Heart left ventricle (tissue), 16 donors: Measurements from ENCODE around the gene KCNAB1. TPM values are rescaled to one million over a fixed set of nuclear protein-coding genes. Genes with fewer than 3 reads are reported as not detected.

ENCODE experiments used
- ATAC-seq, 4 donors: fragments of 200-7000 bp; cut with Tn5 transposase; one replicate each; pipeline ENCODE4 v1.9.1; 2020 to 2022; ENCODE audit warnings: moderate library complexity in 4 of 4, mild to moderate bottlenecking in 3 of 4, moderate number of reproducible peaks in 1 of 4
- DNase-seq, 5 donors: peaks; one replicate each; pipeline ENCODE4 v3.0.0-alpha.2; 2020
- H3K27ac ChIP-seq, 12 donors: fragments of 200-600 bp; sonication (generic) in 4 of 12; one replicate each; pipeline versions ENCODE4 v1.5.0 to v1.8.0; 2016 to 2022; ENCODE audit warnings: mild to moderate bottlenecking in 2 of 12
- H3K27me3 ChIP-seq, 9 donors: fragments of 200-600 bp; sonication (generic) in 2 of 9; one replicate each; pipeline versions ENCODE4 v1.5.1 to v1.8.0; 2016 to 2022; ENCODE audit warnings: mild to moderate bottlenecking in 3 of 9
- H3K36me3 ChIP-seq, 9 donors: fragments of 200-600 bp; sonication (generic) in 2 of 9; one replicate each; pipeline versions ENCODE4 v1.5.0 to v1.8.0; 2018 to 2022; ENCODE audit warnings: mild to moderate bottlenecking in 2 of 9
- H3K4me1 ChIP-seq, 12 donors: fragments of 200-600 bp; sonication (generic) in 4 of 12; one replicate each; pipeline versions ENCODE4 v1.5.0 to v1.8.0; 2016 to 2022; ENCODE audit warnings: mild to moderate bottlenecking in 3 of 12
- H3K4me3 ChIP-seq, 12 donors: fragments of 200-600 bp; sonication (generic) in 4 of 12; one replicate each; pipeline versions ENCODE4 v1.5.0 to v1.8.0; 2017 to 2022; ENCODE audit warnings: mild to moderate bottlenecking in 9 of 12, moderate library complexity in 4 of 12
- H3K9me3 ChIP-seq, 12 donors: fragments of 200-600 bp; sonication (generic) in 4 of 12; one replicate each; pipeline versions ENCODE4 v1.5.0 to v1.8.0; 2016 to 2022; ENCODE audit warnings: mild to moderate bottlenecking in 1 of 12
- CTCF ChIP-seq, 12 donors: fragments of 200-600 bp; sonication (generic) in 4 of 12; IDR thresholded peaks; one replicate each; pipeline versions ENCODE4 v1.5.0 to v1.8.0; 2018 to 2022; ENCODE audit warnings: antibody characterized with exemption in 12 of 12, mild to moderate bottlenecking in 5 of 12
- POLR2A ChIP-seq, 2 donors: fragments of 450-650 bp; IDR thresholded peaks; one replicate each; pipeline ENCODE4 v1.6.1; 2017; ENCODE audit warnings: antibody characterized with exemption in 2 of 2, mild to moderate bottlenecking in 2 of 2, moderate library complexity in 2 of 2
- WGBS, 4 donors: extraction: QIAGEN DNeasy Blood & Tissue Kit in 2 of 4; methylation state at CpG; one replicate each; pipeline versions ENCODE4 v1.1.5 to v1.1.7; 2013 to 2018; 5-methylcytosine and 5-hydroxymethylcytosine counted together
- intact Hi-C, 10 donors: fragments of 100-400 bp; cut with DNase I; formaldehyde crosslinking; loops; one replicate each; pipeline versions ENCODE4 v1.11.1 to v1.14.2; 2022
- polyA plus RNA-seq, 2 donors: library from polyadenylated mRNA; stranded (reverse); fragments of 200-250 nt; gene quantifications; one replicate each; pipeline ENCODE4 v1.2.3, GENCODE V29; 2013
- total RNA-seq, 9 donors: library from RNA; depleted of rRNA in 2 of 9; stranded (reverse); fragments of >200 nt in 2 of 9; fragmentation: NEBNext Ultra II Directional in 3 of 9; extraction: Animal tissue kit (Norgen Biotek cat#: 25700) in 3 of 9; gene quantifications; one replicate each; pipeline versions ENCODE4 v1.1.0 to v1.2.4, GENCODE V29; 2016 to 2023
- donor health status: ischemic (EF 13 %, LVEDD 7.1; RV severe dilation, severe dysfunction).
- donor health status: healthy with polysubstance abuse.
- donor health status: DM: no; HTN: yes; CAD: no.
- donor health status: DM: no; HTN: no; CAD: no.
- donor health status: ischemic (EF 25% LVEDD 6.9; RV normal size, moderate dysfunction).
- donor health status: ischemic (EF 25% LVEDD 5.7; RV mildly dilated, moderate dysfunction).
- donor health status: healthy.
- donor health status: DM: yes; HTN: yes; CAD: no.
- donor health status: ischemic (EF 35%, LVEDD 5.7; RV mildly dilated, moderate dysfunction).
- donor health status: nonischemic (EF 11% LVEDD 7.7; RV severe dilation, severe dysfunction).
- donor health status: DM: yes; HTN: yes; CAD: no.
- donor health status: PGD.
- donor health status: ischemic (EF 29% LVEDD 5.4; RV normal size, mild dysfunction).
- donor health status: nonischemic (EF 23%, LVEDD 6.1; RV moderate dilation, normal function).

Gene KCNAB1
- total and polyA plus RNA-seq, 11 donors = 1.1 to 3.5 (median 2.3) TPM

GRCh38 chr3:156373654-156374053 is 253.3 kb downstream of the KCNAB1 start:
- ATAC-seq = no peak
- Histone ChIP-seq H3K4me1 (peaks cover 0 to 7% (median 0%) of the 10 kb centered on the region in 12 donors), H3K27ac (no peak overlapping the region), H3K9me3 (no peaks in the 10 kb centered on the region), H3K36me3 (no peaks in the 10 kb centered on the region), H3K4me3 (no peak overlapping the region), H3K27me3 (no peaks in the 10 kb centered on the region)
- TF ChIP-seq CTCF (IDR thresholded peaks at IDR 0.05) = no peak
- no peak for TF ChIP-seq POLR2A (IDR thresholded peaks at IDR 0.05)
- DNase-seq = no peak
- intact Hi-C loops = no loop called here
- 84 to 90% (median 89%) methylated on average over 2 of the region's 2 CpGs for WGBS, 4 donors

GRCh38 chr3:156376199-156376598 is 255.8 kb downstream of the KCNAB1 start:
- DNase-seq (no peak), ATAC-seq (no peak)
- intact Hi-C loops = no loop called here
- H3K27me3 ChIP-seq = no peaks in the 10 kb centered on the region
- H3K27ac ChIP-seq = no peak overlapping the region
- TF ChIP-seq POLR2A (IDR thresholded peaks at IDR 0.05) (no peak), CTCF (IDR thresholded peaks at IDR 0.05) (no peak)
- no peak overlapping the region for H3K4me3 ChIP-seq
- H3K4me1 ChIP-seq = peaks cover 0 to 4% (median 0%) of the 10 kb centered on the region in 12 donors
- no peaks in the 10 kb centered on the region for H3K36me3 ChIP-seq
- H3K9me3 ChIP-seq = no peaks in the 10 kb centered on the region

GRCh38 chr3:156377266-156377665 is 256.9 kb downstream of the KCNAB1 start:
- peak in 1 of 4 donors; percentile 73 for ATAC-seq
- intact Hi-C loops = no loop called here
- DNase-seq = no peak
- no peaks in the 10 kb centered on the region for H3K9me3 ChIP-seq
- H3K27ac ChIP-seq = no peak overlapping the region
- WGBS, 4 donors = 38 to 53% (median 51%) methylated on average over 7 of the region's 7 CpGs
- TF ChIP-seq CTCF (IDR thresholded peaks at IDR 0.05) (no peak), POLR2A (IDR thresholded peaks at IDR 0.05) (no peak)
- H3K4me3 ChIP-seq = no peak overlapping the region
- H3K4me1 ChIP-seq = peaks cover 0 to 6% (median 0%) of the 10 kb centered on the region in 12 donors
- no peaks in the 10 kb centered on the region for H3K27me3 ChIP-seq
- no peaks in the 10 kb centered on the region for H3K36me3 ChIP-seq

- no peaks in the 10 kb centered on the region for H3K36me3 ChIP-seq
- no peaks in the 10 kb centered on the region for H3K27me3 ChIP-seq
- WGBS, 4 donors = 78 to 88% (median 82%) methylated on average over 7 of the region's 7 CpGs
- H3K4me3 ChIP-seq = no peak overlapping the region
- H3K4me1 ChIP-seq = peaks cover 0 to 6% (median 0%) of the 10 kb centered on the region in 12 donors
- intact Hi-C loops = no loop called here
- peak in 1 of 4 donors; percentile 34 for ATAC-seq
- no peak for TF ChIP-seq POLR2A (IDR thresholded peaks at IDR 0.05)
- no peak for TF ChIP-seq CTCF (IDR thresholded peaks at IDR 0.05)
- H3K9me3 ChIP-seq = no peaks in the 10 kb centered on the region
- no peak for DNase-seq
- H3K27ac ChIP-seq = no peak overlapping the region
These were observed 257.3 kb downstream of the KCNAB1 start for GRCh38 chr3:156377718-156378117.
